GM23338 (cell line): ENCODE results near the gene SDHB. TPM values are rescaled to one million over a fixed set of nuclear protein-coding genes. Genes with fewer than 3 reads are reported as not detected.

ENCODE experiments used
- ATAC-seq: fragments of 200-7000 bp; cut with Tn5 transposase; 3 replicates; pipeline ENCODE4 v1.9.1; 2020
- DNase-seq: peaks from one replicate; pipeline ENCODE4 v3.0.0-alpha.2; 2015; ENCODE audit warnings: low spot score
- H2AFZ ChIP-seq: fragments of 200-600 bp; sonication (generic); 2 replicates; pipeline ENCODE4 v1.8.0; 2016; ENCODE audit warnings: antibody characterized with exemption, mild to moderate bottlenecking, moderate library complexity
- H3F3A ChIP-seq: fragments of 200-600 bp; sonication (generic); replicated peaks from 2 replicates; pipeline ENCODE4 v1.8.0; 2017; ENCODE audit warnings: antibody characterized with exemption, mixed run types, low read depth
- H3K27ac ChIP-seq: fragments of 200-600 bp; sonication (generic); 2 replicates; pipeline ENCODE4 v1.6.1; 2016; ENCODE audit warnings: low read depth
- H3K27me3 ChIP-seq: fragments of 200-600 bp; sonication (generic); 2 replicates; pipeline ENCODE4 v1.8.0; 2016; ENCODE audit warnings: mild to moderate bottlenecking, mixed run types, moderate library complexity; ENCODE audit not compliant: insufficient read depth
- H3K36me3 ChIP-seq: fragments of 200-600 bp; sonication (generic); 2 replicates; pipeline ENCODE4 v1.8.0; 2016; ENCODE audit warnings: mild to moderate bottlenecking; ENCODE audit not compliant: insufficient read depth
- H3K4me1 ChIP-seq: fragments of 200-600 bp; sonication (generic); 2 replicates; pipeline ENCODE4 v1.8.0; 2016; ENCODE audit warnings: mild to moderate bottlenecking, moderate library complexity; ENCODE audit not compliant: insufficient read depth
- H3K4me2 ChIP-seq: fragments of 200-600 bp; sonication (generic); 2 replicates; pipeline ENCODE4 v1.7.1; 2017; ENCODE audit warnings: mixed run types
- H3K4me3 ChIP-seq: fragments of 200-600 bp; sonication (generic); 2 replicates; pipeline ENCODE4 v1.6.1; 2016; ENCODE audit warnings: mixed run types
- H3K79me2 ChIP-seq: fragments of 200-600 bp; sonication (generic); replicated peaks from 2 replicates; pipeline ENCODE4 v1.8.0; 2017; ENCODE audit warnings: mild to moderate bottlenecking; ENCODE audit not compliant: insufficient read depth
- H3K9me2 ChIP-seq: fragments of 200-600 bp; sonication (generic); 2 replicates; pipeline ENCODE4 v1.8.0; 2017; ENCODE audit not compliant: insufficient read depth
- H4K20me1 ChIP-seq: fragments of 200-600 bp; sonication (generic); replicated peaks from 2 replicates; pipeline ENCODE4 v1.8.0; 2017; ENCODE audit warnings: mild to moderate bottlenecking; ENCODE audit not compliant: insufficient read depth
- H3K27ac Mint-ChIP-seq: 2 replicates; pipeline ENCODE4 v1.8.0; 2020; ENCODE audit warnings: inconsistent platforms, mild to moderate bottlenecking, moderate library complexity, mixed read lengths
- H3K27me3 Mint-ChIP-seq: 3 replicates; pipeline ENCODE4 v1.8.0; 2022; ENCODE audit warnings: low read depth, mild to moderate bottlenecking, moderate library complexity, mixed read lengths, inconsistent platforms; ENCODE audit not compliant: insufficient read depth, poor library complexity
- H3K36me3 Mint-ChIP-seq: 3 replicates; pipeline ENCODE4 v1.8.0; 2021; ENCODE audit warnings: low read depth, mild to moderate bottlenecking, inconsistent platforms, moderate library complexity, mixed read lengths
- H3K4me1 Mint-ChIP-seq: 3 replicates; pipeline ENCODE4 v1.8.0; 2020; ENCODE audit warnings: mild to moderate bottlenecking, inconsistent platforms, mixed read lengths
- H3K4me3 Mint-ChIP-seq: 3 replicates; pipeline ENCODE4 v1.8.0; 2021; ENCODE audit warnings: moderate library complexity, mild to moderate bottlenecking, inconsistent platforms, mixed read lengths
- H3K9me3 Mint-ChIP-seq: 3 replicates; pipeline ENCODE4 v1.8.0; 2020; ENCODE audit warnings: moderate library complexity, mild to moderate bottlenecking, inconsistent platforms, mixed read lengths
- CREB1 ChIP-seq: fragments of 250-450 bp; sonication (Bioruptor Pico); IDR thresholded peaks from 2 replicates; pipeline ENCODE4 v1.5.0; 2020; ENCODE audit warnings: low read depth, mild to moderate bottlenecking, moderate library complexity
- CTCF ChIP-seq, 2 experiments: fragments of 200-600 bp in 1 of 2; sonication (generic) in 1 of 2; conservative IDR thresholded peaks; 2 replicates each; pipeline versions ENCODE4 v1.5.1 to v1.6.1; 2016 to 2017; ENCODE audit warnings: antibody characterized with exemption in 2 of 2, low read depth in 2 of 2, mild to moderate bottlenecking in 2 of 2, moderate library complexity in 1 of 2
- EZH2 ChIP-seq: fragments of 200-600 bp; sonication (generic); IDR thresholded peaks from one replicate; pipeline ENCODE4 v1.8.0; 2017; ENCODE audit warnings: antibody characterized with exemption, mild to moderate bottlenecking, low read depth; ENCODE audit not compliant: unreplicated experiment
- EZH2phosphoT487 ChIP-seq: fragments of 200-600 bp; sonication (generic); IDR thresholded peaks from one replicate; pipeline ENCODE4 v1.8.1; 2018; ENCODE audit warnings: antibody characterized with exemption; ENCODE audit not compliant: unreplicated experiment
- JUNB ChIP-seq: IDR thresholded peaks from one replicate; pipeline ENCODE4 v1.6.1; 2016; ENCODE audit warnings: antibody characterized with exemption; ENCODE audit not compliant: unreplicated experiment
- NANOG ChIP-seq: IDR thresholded peaks from 2 replicates; pipeline ENCODE4 v1.6.1; 2016; ENCODE audit warnings: antibody characterized with exemption, borderline replicate concordance
- STAT1 ChIP-seq: IDR thresholded peaks from one replicate; pipeline ENCODE4 v1.6.1; 2016; ENCODE audit warnings: antibody characterized with exemption; ENCODE audit not compliant: unreplicated experiment
- ZNF114 ChIP-seq: fragments of 250-450 bp; sonication (Bioruptor Pico); IDR thresholded peaks from 2 replicates; pipeline ENCODE4 v1.5.0; 2020; ENCODE audit warnings: mild to moderate bottlenecking, moderate library complexity
- ZNF331 ChIP-seq: fragments of 250-450 bp; sonication (Bioruptor Pico); IDR thresholded peaks from 2 replicates; pipeline ENCODE4 v1.5.0; 2020; ENCODE audit warnings: low read depth, mild to moderate bottlenecking, moderate library complexity
- polyA plus RNA-seq: library from polyadenylated mRNA; unstranded; fragments of >200 nt; fragmentation: Nextera tagmentation; extraction: Ambion mirVana; gene quantifications from 2 replicates; pipeline ENCODE4 v1.2.1, GENCODE V29; 2016
- total RNA-seq: library from RNA; depleted of rRNA; stranded (reverse); fragments of >200 nt; shearing (Covaris generic); gene quantifications from 2 replicates; pipeline ENCODE4 v1.2.3, GENCODE V29; 2014
- TF ChIP-seq, protein P1 (sequence below): IDR thresholded peaks from 2 replicates; pipeline ENCODE4 v1.6.1; 2016; ENCODE audit warnings: antibody characterized with exemption

SDHB gene
- total and polyA plus RNA-seq, 2 experiments from 2014 or later: 72.8 to 112 TPM

GRCh38 chr1:17082761-17083160, 28.9 kb upstream of the SDHB start (continued):
- TF ChIP-seq JUNB (no peak), STAT1 (no peak), EZH2 (no peak), CTCF (conservative IDR thresholded peaks at IDR 0.05; ENCODE audit: low read depth in 2 of 2) (no peak), CREB1 (CRISPR knock-in tag) (no peak), NANOG (no peak)
- TF ChIP-seq, protein P1, sequence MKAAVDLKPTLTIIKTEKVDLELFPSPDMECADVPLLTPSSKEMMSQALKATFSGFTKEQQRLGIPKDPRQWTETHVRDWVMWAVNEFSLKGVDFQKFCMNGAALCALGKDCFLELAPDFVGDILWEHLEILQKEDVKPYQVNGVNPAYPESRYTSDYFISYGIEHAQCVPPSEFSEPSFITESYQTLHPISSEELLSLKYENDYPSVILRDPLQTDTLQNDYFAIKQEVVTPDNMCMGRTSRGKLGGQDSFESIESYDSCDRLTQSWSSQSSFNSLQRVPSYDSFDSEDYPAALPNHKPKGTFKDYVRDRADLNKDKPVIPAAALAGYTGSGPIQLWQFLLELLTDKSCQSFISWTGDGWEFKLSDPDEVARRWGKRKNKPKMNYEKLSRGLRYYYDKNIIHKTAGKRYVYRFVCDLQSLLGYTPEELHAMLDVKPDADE: no peak

DNA sequence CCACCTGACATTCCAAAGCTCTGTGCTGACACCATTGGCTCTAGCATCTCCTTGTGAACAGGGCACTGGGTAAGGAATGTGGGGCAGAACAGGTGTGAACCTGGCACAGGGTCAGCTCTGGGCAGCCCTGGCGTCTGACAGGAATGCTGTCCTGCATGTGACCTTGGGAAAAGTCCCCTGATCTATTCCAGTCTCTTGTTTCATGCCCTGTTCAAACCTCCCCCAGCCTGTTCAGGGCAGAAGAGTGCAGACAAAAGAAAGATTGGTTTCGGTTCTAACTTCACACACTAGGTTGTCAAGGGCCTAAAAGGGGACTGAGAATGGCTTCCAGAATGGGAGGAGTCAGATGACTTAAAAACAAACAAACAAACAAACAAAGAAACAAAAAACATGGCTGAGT, 27.6 kb upstream of the SDHB start:
- no peak for DNase-seq

DNA sequence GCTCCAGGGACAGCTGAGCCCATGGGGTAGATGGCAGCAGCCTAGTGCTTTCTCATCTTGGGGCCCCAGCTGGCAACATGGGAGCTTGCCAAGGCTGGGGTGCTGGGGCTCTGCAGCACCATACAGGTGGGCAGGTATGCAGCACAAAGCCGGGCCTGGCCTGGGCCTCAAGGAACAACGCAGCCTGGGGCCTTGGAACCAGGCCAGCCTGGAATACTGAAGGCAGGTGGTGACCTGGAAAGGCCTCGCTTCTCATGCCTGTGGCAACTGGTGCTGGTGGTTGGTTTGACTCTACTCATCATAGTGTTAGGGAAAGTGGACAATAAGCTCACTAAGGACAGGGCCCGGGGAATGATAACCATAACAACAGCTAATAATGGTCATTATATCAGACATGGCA, 27.0 kb upstream of the SDHB start:
- Histone ChIP-seq H3K27me3 (no peaks in the 10 kb centered on the region), H3K4me3 (no peak overlapping the region), H3F3A (no peaks in the 10 kb centered on the region), H3K36me3 (no peaks in the 10 kb centered on the region), H3K4me2 (no peak overlapping the region), H4K20me1 (no peaks in the 10 kb centered on the region), H3K27ac (no peak overlapping the region), H3K9me2 (no peaks in the 10 kb centered on the region), H3K79me2 (no peaks in the 10 kb centered on the region), H3K4me1 (no peaks in the 10 kb centered on the region), H2AFZ (no peak overlapping the region)
- Mint-ChIP-seq H3K4me1 (peaks cover 4% of the 10 kb centered on the region; the same call in 2 of the 3 replicates), H3K36me3 (no peaks in the 10 kb centered on the region), H3K27ac (no peak overlapping the region), H3K9me3 (no peaks in the 10 kb centered on the region), H3K4me3 (no peak overlapping the region), H3K27me3 (peaks cover 12% of the 10 kb centered on the region)
- DNase-seq (no peak), ATAC-seq (no peak)
- TF ChIP-seq ZNF114 (CRISPR knock-in tag): no peak
- TF ChIP-seq STAT1: no peak
- no peak for TF ChIP-seq NANOG
- no peak for TF ChIP-seq CREB1 (CRISPR knock-in tag)
- TF ChIP-seq EZH2phosphoT487: no peak
- TF ChIP-seq EZH2: no peak
- TF ChIP-seq ZNF331 (CRISPR knock-in tag): no peak

More for the DNA sequence above, 27.6 kb upstream of the SDHB start:
- H3K9me2 ChIP-seq: no peaks in the 10 kb centered on the region
- Mint-ChIP-seq H3K4me1 (peaks cover 4% of the 10 kb centered on the region; the same call in 2 of the 3 replicates), H3K9me3 (no peaks in the 10 kb centered on the region), H3K36me3 (no peaks in the 10 kb centered on the region), H3K4me3 (no peak overlapping the region), H3K27me3 (peaks cover 10% of the 10 kb centered on the region), H3K27ac (no peak overlapping the region)
- TF ChIP-seq, protein P1: no peak
- TF ChIP-seq EZH2: no peak
- no peak for TF ChIP-seq NANOG
- TF ChIP-seq EZH2phosphoT487: no peak
- H3F3A ChIP-seq: no peaks in the 10 kb centered on the region
- no peak for ATAC-seq
- no peak overlapping the region for H3K4me2 ChIP-seq
- no peaks in the 10 kb centered on the region for H3K27me3 ChIP-seq
- H2AFZ ChIP-seq: no peak overlapping the region
- no peak overlapping the region for H3K27ac ChIP-seq
- no peaks in the 10 kb centered on the region for H4K20me1 ChIP-seq
- H3K4me1 ChIP-seq: no peaks in the 10 kb centered on the region
- no peaks in the 10 kb centered on the region for H3K79me2 ChIP-seq
- H3K36me3 ChIP-seq: no peaks in the 10 kb centered on the region
- no peak overlapping the region for H3K4me3 ChIP-seq
